HuH-7.5 (cell line): Measurements from ENCODE around the gene ANKH.

ENCODE experiments used
- DNase-seq: peaks from one replicate; pipeline ENCODE4 v3.0.0; 2011; ENCODE audit warnings: low spot score

Gene ANKH

GRCh38 chr5:14790911-14791310 lies 80.7 kb downstream of the ANKH start:
- DNase-seq = no peak

- DNase-seq = no peak
These were observed 81.4 kb downstream of the ANKH start for GRCh38 chr5:14790220-14790619.

GRCh38 chr5:14787801-14788579 lies 83.6 kb downstream of the ANKH start:
- DNase-seq = no peak

- no peak for DNase-seq
These were observed 87.9 kb downstream of the ANKH start for GRCh38 chr5:14783691-14784090.

GRCh38 chr5:14782591-14782990 lies 89.0 kb downstream of the ANKH start:
- DNase-seq = no peak

- DNase-seq = no peak
These were observed 90.5 kb downstream of the ANKH start for GRCh38 chr5:14781106-14781505.

GRCh38 chr5:14779975-14780374 lies 91.6 kb downstream of the ANKH start:
- no peak for DNase-seq

- no peak for DNase-seq
These were observed 92.8 kb downstream of the ANKH start for GRCh38 chr5:14778792-14779070.

- DNase-seq = no peak
These were observed 93.4 kb downstream of the ANKH start for GRCh38 chr5:14777932-14778791.

GRCh38 chr5:14777187-14777586 lies 94.4 kb downstream of the ANKH start:
- no peak for DNase-seq

GRCh38 chr5:14776602-14777001 lies 95.0 kb downstream of the ANKH start:
- DNase-seq = no peak

GRCh38 chr5:14775857-14776256 lies 95.7 kb downstream of the ANKH start:
- DNase-seq = no peak

- peak; percentile 28 for DNase-seq
These were observed 98.0 kb downstream of the ANKH start for GRCh38 chr5:14773588-14773987.

- no peak for DNase-seq
These were observed 99.6 kb downstream of the ANKH start for GRCh38 chr5:14771972-14772371.

GRCh38 chr5:14771189-14771588 lies 100.4 kb downstream of the ANKH start:
- DNase-seq = no peak

- no peak for DNase-seq
These were observed 102.8 kb downstream of the ANKH start for GRCh38 chr5:14768508-14769365.

- DNase-seq = no peak
These were observed 103.7 kb downstream of the ANKH start for GRCh38 chr5:14767735-14768507.

- no peak for DNase-seq
These were observed 104.5 kb downstream of the ANKH start for GRCh38 chr5:14767053-14767452.

- DNase-seq = no peak
These were observed 105.0 kb downstream of the ANKH start for GRCh38 chr5:14766584-14766983.

GRCh38 chr5:14765587-14765986 lies 106.0 kb downstream of the ANKH start:
- DNase-seq = no peak

GRCh38 chr5:14762549-14763216 lies 108.9 kb downstream of the ANKH start:
- no peak for DNase-seq
